ENCODE measurements around the gene DGKQ. TPM values are rescaled to one million over a fixed set of nuclear protein-coding genes. Genes with fewer than 3 reads are reported as not detected.
A peak's percentile ranks its signal among the peaks of the same experiment; 100 is the strongest.

Gene DGKQ
- total and polyA plus RNA-seq, 9 of the 15 experiments (the other 6 are each of a cell fraction or from before 2014, with no cell fraction given), result 0.17 to 22.0 (median 5.6) TPM

- Histone ChIP-seq H2AFZ (ENCODE audit: low read depth, low read length) (no peak overlapping the region), H3K36me3 (ENCODE audit: control insufficient read depth, insufficient read depth, low read length) (0 out of 3 replicates have a peak, but pooled peaks cover 3% of the 10 kb centered on the region), H3K27ac (ENCODE audit: extremely low read depth, low read depth, low read length) (no peak overlapping the region), H3K4me1 (replicated peaks in 1 of 2; ENCODE audit: control insufficient read depth in 2 of 2, insufficient read depth in 2 of 2, low read length in 2 of 2) (peaks cover 0 to 37% of the 10 kb centered on the region in 2 experiments; a peak in 2 of 5 replicates), H3K27me3 (ENCODE audit: control insufficient read depth in 2 of 2, insufficient read depth in 2 of 2, low read length in 2 of 2) (no peaks in the 10 kb centered on the region), H3K9me3 (replicated peaks; ENCODE audit: control insufficient read depth, insufficient read depth, low read depth, low read length) (no peaks in the 10 kb centered on the region), H3K4me3 (no peak overlapping the region), H3K9ac (ENCODE audit: insufficient read depth in 1 of 2, low read depth in 2 of 2, low read length in 2 of 2) (no peak overlapping the region; a peak in 1 of 4 replicates), H3K79me2 (ENCODE audit: control insufficient read depth, insufficient read depth, low read length) (no peaks in the 10 kb centered on the region), H4K20me1 (replicated peaks; ENCODE audit: control insufficient read depth, insufficient read depth, low read length) (no peaks in the 10 kb centered on the region), H3K9me1 (ENCODE audit: control insufficient read depth, insufficient read depth, low read length) (no peaks in the 10 kb centered on the region), H3K4me2 (ENCODE audit: insufficient read depth, low read length) (no peak overlapping the region)
- BruUV-seq (replicated peaks), result no TSS peak
- no peak for FAIRE-seq
- ATAC-seq, result no peak
- DNase-seq (ENCODE audit: extremely low read depth in 1 of 4, low spot score in 3 of 4), result no peak
- WGBS (ENCODE audit: insufficient coverage, low coverage, missing lambda C conversion rate), result 85% methylated on average over 5 of the region's 12 CpGs
- POLR2A ChIA-PET, result no interaction called here
- TF ChIP-seq LARP7 (IDR thresholded peaks at IDR 0.05), result no peak
- TF ChIP-seq ZBED1 (IDR thresholded peaks at IDR 0.05), result no peak
- no peak for TF ChIP-seq CHD2 (IDR thresholded peaks at IDR 0.05; ENCODE audit: low read depth, low read length)
- in situ Hi-C loops (cut with MboI), result no loop called here
- intact Hi-C loops (cut with micrococcal nuclease), result no loop called here
- CTCF ChIA-PET (ENCODE audit: low intra/inter-chr PET ratio), result no interaction called here
These were observed 17.4 kb downstream of the DGKQ start for GRCh38 chr4:955931-956381.

- no peak for FAIRE-seq
- Histone ChIP-seq H3K27ac (ENCODE audit: extremely low read depth, low read depth, low read length) (no peak overlapping the region), H3K4me2 (ENCODE audit: insufficient read depth, low read length) (no peak overlapping the region), H3K9me1 (ENCODE audit: control insufficient read depth, insufficient read depth, low read length) (no peaks in the 10 kb centered on the region), H3K27me3 (ENCODE audit: control insufficient read depth in 2 of 2, insufficient read depth in 2 of 2, low read length in 2 of 2) (no peaks in the 10 kb centered on the region), H3K36me3 (ENCODE audit: control insufficient read depth, insufficient read depth, low read length) (0 out of 3 replicates have a peak, but pooled peaks cover 3% of the 10 kb centered on the region), H3K4me1 (replicated peaks in 1 of 2; ENCODE audit: control insufficient read depth in 2 of 2, insufficient read depth in 2 of 2, low read length in 2 of 2) (peaks cover 0 to 37% of the 10 kb centered on the region in 2 experiments; a peak in 2 of 5 replicates), H2AFZ (ENCODE audit: low read depth, low read length) (no peak overlapping the region), H3K9me3 (replicated peaks; ENCODE audit: control insufficient read depth, insufficient read depth, low read depth, low read length) (no peaks in the 10 kb centered on the region), H4K20me1 (replicated peaks; ENCODE audit: control insufficient read depth, insufficient read depth, low read length) (no peaks in the 10 kb centered on the region), H3K79me2 (ENCODE audit: control insufficient read depth, insufficient read depth, low read length) (no peaks in the 10 kb centered on the region), H3K4me3 (no peak overlapping the region), H3K9ac (ENCODE audit: insufficient read depth in 1 of 2, low read depth in 2 of 2, low read length in 2 of 2) (no peak overlapping the region; a peak in 1 of 4 replicates)
- no peak for ATAC-seq
- no TSS peak for BruUV-seq (replicated peaks)
- no peak for DNase-seq (ENCODE audit: extremely low read depth in 1 of 4, low spot score in 3 of 4)
- TF ChIP-seq POLR2G (IDR thresholded peaks at IDR 0.05; ENCODE audit: low read depth, low read length) (0 out of 2 replicates have a peak, but pooled peaks have one; percentile 35), CHCHD3 (CRISPR knock-in tag; IDR thresholded peaks at IDR 0.05) (no peak)
- in situ Hi-C loops (cut with MboI) (no loop called here), intact Hi-C loops (cut with micrococcal nuclease) (no loop called here)
- WGBS (ENCODE audit: insufficient coverage, low coverage, missing lambda C conversion rate), result 85% methylated on average over 21 of the region's 33 CpGs
- ChIA-PET CTCF (ENCODE audit: low intra/inter-chr PET ratio) (no interaction called here), POLR2A (no interaction called here)
These were observed 18.0 kb downstream of the DGKQ start for GRCh38 chr4:955161-955921.
